Astrocyte (in vitro differentiated cells and primary cell): Measurements from ENCODE around the gene ZNF335. TPM values are rescaled to one million over a fixed set of nuclear protein-coding genes. Genes with fewer than 3 reads are reported as not detected.

ENCODE experiments used
- DNase-seq: peaks from one replicate; pipeline ENCODE4 v3.0.0-alpha.2; 2010; ENCODE audit warnings: low read depth
- FAIRE-seq: peaks from 2 replicates; lab custom pipeline; 2011; peaks lifted over from hg19 to GRCh38; lab: Jason Lieb, UNC
- H2AFZ ChIP-seq: 2 replicates; pipeline ENCODE4 v1.6.0; 2012; ENCODE audit warnings: low read depth, low read length, inconsistent platforms
- H3K27ac ChIP-seq: 2 replicates; pipeline ENCODE4 v1.5.1; 2011; ENCODE audit warnings: low read depth, low read length, inconsistent platforms
- H3K27me3 ChIP-seq: 2 replicates; pipeline ENCODE4 v1.6.0; 2011; ENCODE audit warnings: low read length, inconsistent platforms; ENCODE audit not compliant: insufficient read depth
- H3K36me3 ChIP-seq: 2 replicates; pipeline ENCODE4 v1.5.1; 2011; ENCODE audit warnings: low read length, inconsistent platforms; ENCODE audit not compliant: insufficient read depth
- H3K4me1 ChIP-seq: 2 replicates; pipeline ENCODE4 v1.5.1; 2011; ENCODE audit warnings: low read length, inconsistent platforms; ENCODE audit not compliant: insufficient read depth
- H3K4me2 ChIP-seq: 2 replicates; pipeline ENCODE4 v1.6.0; 2012; ENCODE audit warnings: low read length, inconsistent platforms
- H3K4me3 ChIP-seq: 2 replicates; pipeline ENCODE4 v1.5.1; 2011; ENCODE audit warnings: low read depth, mild to moderate bottlenecking, low read length, inconsistent platforms; ENCODE audit not compliant: insufficient read depth
- H3K79me2 ChIP-seq: 2 replicates; pipeline ENCODE4 v1.6.0; 2012; ENCODE audit warnings: mild to moderate bottlenecking, low read length, inconsistent platforms; ENCODE audit not compliant: insufficient read depth
- H3K9ac ChIP-seq: 2 replicates; pipeline ENCODE4 v1.6.0; 2012; ENCODE audit warnings: mild to moderate bottlenecking, low read length, inconsistent platforms
- H3K9me3 ChIP-seq: 2 replicates; pipeline ENCODE4 v1.5.1; 2012; ENCODE audit warnings: low read depth, mild to moderate bottlenecking, low read length, inconsistent platforms; ENCODE audit not compliant: insufficient read depth
- H4K20me1 ChIP-seq: 2 replicates; pipeline ENCODE4 v1.6.0; 2012; ENCODE audit warnings: low read length, inconsistent platforms; ENCODE audit not compliant: insufficient read depth
- H3K27ac Mint-ChIP-seq: one replicate; pipeline ENCODE4 v1.8.0; 2021; ENCODE audit warnings: mild to moderate bottlenecking, mixed read lengths; ENCODE audit not compliant: unreplicated experiment
- H3K27me3 Mint-ChIP-seq: one replicate; pipeline ENCODE4 v1.8.0; 2021; ENCODE audit warnings: low read depth, mixed read lengths; ENCODE audit not compliant: unreplicated experiment
- H3K36me3 Mint-ChIP-seq: one replicate; pipeline ENCODE4 v1.8.0; 2021; ENCODE audit warnings: low read depth, mixed read lengths; ENCODE audit not compliant: unreplicated experiment
- H3K4me1 Mint-ChIP-seq: one replicate; pipeline ENCODE4 v1.8.0; 2021; ENCODE audit warnings: low read depth, mixed read lengths; ENCODE audit not compliant: unreplicated experiment
- H3K4me3 Mint-ChIP-seq: one replicate; pipeline ENCODE4 v1.8.0; 2021; ENCODE audit warnings: mild to moderate bottlenecking, moderate library complexity, mixed read lengths; ENCODE audit not compliant: unreplicated experiment
- H3K9me3 Mint-ChIP-seq: one replicate; pipeline ENCODE4 v1.8.0; 2021; ENCODE audit warnings: mild to moderate bottlenecking, mixed read lengths; ENCODE audit not compliant: unreplicated experiment
- CTCF ChIP-seq: IDR thresholded peaks from 2 replicates; pipeline ENCODE4 v1.5.1; 2011; ENCODE audit warnings: low read depth, mild to moderate bottlenecking, inconsistent platforms, low read length, moderate library complexity; ENCODE audit not compliant: insufficient read depth
- EZH2 ChIP-seq: IDR thresholded peaks from 2 replicates; pipeline ENCODE4 v1.6.1; 2012; ENCODE audit warnings: mild to moderate bottlenecking, low read length, inconsistent platforms; ENCODE audit not compliant: insufficient read depth
- total RNA-seq: library from RNA; stranded (reverse); gene quantifications from 2 replicates; pipeline ENCODE4 v1.2.1, GENCODE V29; 2021

ZNF335 gene
- total RNA-seq, 1 donor from 2014 or later = 18.6 TPM

GRCh38 chr20:45927071-45927878 is 44.7 kb downstream of the ZNF335 start:
- Histone ChIP-seq H3K9me3 (no peaks in the 10 kb centered on the region), H2AFZ (no peak overlapping the region), H3K9ac (no peak overlapping the region), H3K27me3 (no peaks in the 10 kb centered on the region), H3K27ac (no peak overlapping the region), H3K36me3 (no peaks in the 10 kb centered on the region), H3K4me1 (no peaks in the 10 kb centered on the region), H3K79me2 (no peaks in the 10 kb centered on the region), H4K20me1 (no peaks in the 10 kb centered on the region), H3K4me2 (no peak overlapping the region), H3K4me3 (no peak overlapping the region)
- Mint-ChIP-seq H3K27me3 (no peaks in the 10 kb centered on the region), H3K36me3 (no peaks in the 10 kb centered on the region), H3K27ac (no peak overlapping the region), H3K4me1 (peaks cover 4% of the 10 kb centered on the region), H3K9me3 (no peaks in the 10 kb centered on the region), H3K4me3 (no peak overlapping the region)
- FAIRE-seq (no peak), DNase-seq (no peak)
- TF ChIP-seq CTCF (no peak), EZH2 (no peak)

- H3K4me3 Mint-ChIP-seq = no peak overlapping the region
- H4K20me1 ChIP-seq = no peaks in the 10 kb centered on the region
- no peaks in the 10 kb centered on the region for H3K79me2 ChIP-seq
Observed at GRCh38 chr20:45926731-45927070, 45.3 kb downstream of the ZNF335 start.

More at GRCh38 chr20:45926731-45927070, 45.3 kb downstream of the ZNF335 start:
- no peak for FAIRE-seq
- Histone ChIP-seq H3K27me3 (no peaks in the 10 kb centered on the region), H3K27ac (no peak overlapping the region), H3K36me3 (no peaks in the 10 kb centered on the region), H3K4me2 (no peak overlapping the region), H3K4me1 (no peaks in the 10 kb centered on the region), H3K9me3 (no peaks in the 10 kb centered on the region), H2AFZ (no peak overlapping the region), H3K9ac (no peak overlapping the region), H3K4me3 (no peak overlapping the region)
- H3K27ac Mint-ChIP-seq = no peak overlapping the region
- H3K36me3 Mint-ChIP-seq = no peaks in the 10 kb centered on the region
- no peaks in the 10 kb centered on the region for H3K9me3 Mint-ChIP-seq
- H3K4me1 Mint-ChIP-seq = peaks cover 4% of the 10 kb centered on the region
- DNase-seq = no peak
- TF ChIP-seq EZH2 (no peak), CTCF (no peak)
- no peaks in the 10 kb centered on the region for H3K27me3 Mint-ChIP-seq
